ENCODE measurements around the gene PPFIA1.

DNA sequence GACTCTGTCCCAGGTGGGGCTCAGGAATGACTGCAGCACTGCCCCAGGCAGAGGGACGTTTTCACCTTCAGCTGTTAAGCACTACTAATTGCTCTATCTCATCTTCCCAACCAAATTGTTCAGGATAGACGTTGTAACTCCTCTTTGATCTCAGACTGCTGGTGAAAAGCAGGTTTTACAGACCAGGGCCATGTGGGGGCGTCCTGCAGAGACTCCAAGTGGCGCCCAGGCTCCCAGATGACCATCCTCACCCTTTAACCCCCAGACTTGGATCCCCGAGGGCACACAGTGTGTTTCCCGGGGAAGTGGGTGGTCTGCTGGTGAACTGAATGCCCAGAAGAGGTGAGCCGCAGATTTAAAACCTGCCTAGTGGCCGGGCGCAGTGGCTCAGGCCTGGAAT is 43.5 kb upstream of the PPFIA1 start:
- TF ChIP-seq, protein P1, sequence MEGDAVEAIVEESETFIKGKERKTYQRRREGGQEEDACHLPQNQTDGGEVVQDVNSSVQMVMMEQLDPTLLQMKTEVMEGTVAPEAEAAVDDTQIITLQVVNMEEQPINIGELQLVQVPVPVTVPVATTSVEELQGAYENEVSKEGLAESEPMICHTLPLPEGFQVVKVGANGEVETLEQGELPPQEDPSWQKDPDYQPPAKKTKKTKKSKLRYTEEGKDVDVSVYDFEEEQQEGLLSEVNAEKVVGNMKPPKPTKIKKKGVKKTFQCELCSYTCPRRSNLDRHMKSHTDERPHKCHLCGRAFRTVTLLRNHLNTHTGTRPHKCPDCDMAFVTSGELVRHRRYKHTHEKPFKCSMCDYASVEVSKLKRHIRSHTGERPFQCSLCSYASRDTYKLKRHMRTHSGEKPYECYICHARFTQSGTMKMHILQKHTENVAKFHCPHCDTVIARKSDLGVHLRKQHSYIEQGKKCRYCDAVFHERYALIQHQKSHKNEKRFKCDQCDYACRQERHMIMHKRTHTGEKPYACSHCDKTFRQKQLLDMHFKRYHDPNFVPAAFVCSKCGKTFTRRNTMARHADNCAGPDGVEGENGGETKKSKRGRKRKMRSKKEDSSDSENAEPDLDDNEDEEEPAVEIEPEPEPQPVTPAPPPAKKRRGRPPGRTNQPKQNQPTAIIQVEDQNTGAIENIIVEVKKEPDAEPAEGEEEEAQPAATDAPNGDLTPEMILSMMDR (conservative IDR thresholded peaks at IDR 0.05), result no peak
- no peak for TF ChIP-seq ZFX (IDR thresholded peaks at IDR 0.05)

All from C4-2B (cell line).